Tibial nerve (tissue), 3 donors: ENCODE data around the gene COG5.

Experiments
- CTCF ChIP-seq, 5 experiments: fragments of 200-600 bp in 3 of 5; fragments of 450-650 bp in 2 of 5; sonication (generic) in 3 of 5; IDR thresholded peaks; one replicate each; pipeline ENCODE4 v1.5.1; 2016 to 2019; ENCODE audit warnings: antibody characterized with exemption in 5 of 5, mild to moderate bottlenecking in 3 of 5, moderate library complexity in 2 of 5
- POLR2A ChIP-seq, 2 donors: fragments of 450-650 bp; IDR thresholded peaks; one replicate each; pipeline ENCODE4 v1.6.1; 2017; ENCODE audit warnings: antibody characterized with exemption in 2 of 2, mild to moderate bottlenecking in 2 of 2, moderate library complexity in 2 of 2

GRCh38 chr7:107432261-107432660 lies 131.5 kb downstream of the COG5 start:
- TF ChIP-seq CTCF (IDR thresholded peaks at IDR 0.05) (no peak), POLR2A (IDR thresholded peaks at IDR 0.05) (no peak)
